NCI-H526 treated with DMSO at 0.1 percent for 48 hours (cell line): Measurements from ENCODE around the gene BCL6.

Experiments
- DNase-seq: peaks from one replicate; lab custom pipeline; 2025; lab: John Stamatoyannopoulos, UW

The BCL6 gene

GRCh38 chr3:187745201-187746058 is at the start of gene BCL6:
Gene BCL6 (minus strand): TSS chr3:187745468. CDS start chr3:187733693, 11,775 bp downstream.
- peak; percentile 89 for DNase-seq

- DNase-seq = no peak
Observed at GRCh38 chr3:187794731-187795130, 49.5 kb upstream of the BCL6 start.

- no peak for DNase-seq
Observed at GRCh38 chr3:187793618-187794017, 48.4 kb upstream of the BCL6 start.

GRCh38 chr3:187792521-187792920 is 47.3 kb upstream of the BCL6 start:
- no peak for DNase-seq

- no peak for DNase-seq
Observed at GRCh38 chr3:187789872-187790271, 44.6 kb upstream of the BCL6 start.

- no peak for DNase-seq
Observed at GRCh38 chr3:187788984-187789857, 44.0 kb upstream of the BCL6 start.

GRCh38 chr3:187783098-187783497 is 37.8 kb upstream of the BCL6 start:
- no peak for DNase-seq

- no peak for DNase-seq
Observed at GRCh38 chr3:187782006-187782405, 36.7 kb upstream of the BCL6 start.

- no peak for DNase-seq
Observed at GRCh38 chr3:187781001-187781400, 35.7 kb upstream of the BCL6 start.

GRCh38 chr3:187778726-187779125 is 33.5 kb upstream of the BCL6 start:
- DNase-seq = no peak

GRCh38 chr3:187777331-187777941 is 32.2 kb upstream of the BCL6 start:
- no peak for DNase-seq

- no peak for DNase-seq
Observed at GRCh38 chr3:187775549-187775948, 30.3 kb upstream of the BCL6 start.

GRCh38 chr3:187774185-187774789 is 29.0 kb upstream of the BCL6 start:
- DNase-seq = no peak

- no peak for DNase-seq
Observed at GRCh38 chr3:187773233-187774184, 28.2 kb upstream of the BCL6 start.

GRCh38 chr3:187770224-187770623 is 25.0 kb upstream of the BCL6 start:
- DNase-seq = no peak

- DNase-seq = no peak
Observed at GRCh38 chr3:187769771-187770170, 24.5 kb upstream of the BCL6 start.

GRCh38 chr3:187767266-187768012 is 22.2 kb upstream of the BCL6 start:
- DNase-seq = no peak

GRCh38 chr3:187765342-187765741 is 20.1 kb upstream of the BCL6 start:
- no peak for DNase-seq

GRCh38 chr3:187763850-187764648 is 18.8 kb upstream of the BCL6 start:
- DNase-seq = no peak
